C4-2B (cell line): ENCODE measurements around the gene SIRPD.

Experiments used
- H3K27ac ChIP-seq: fragments of 450-650 bp; 2 replicates; pipeline ENCODE4 v1.5.1; 2017
- CTCF ChIP-seq: fragments of 450-650 bp; conservative IDR thresholded peaks from 2 replicates; pipeline ENCODE4 v1.5.1; 2017; ENCODE audit warnings: mild to moderate bottlenecking
- ZFX ChIP-seq: fragments of 450-650 bp; IDR thresholded peaks from 2 replicates; pipeline ENCODE4 v1.6.1; 2017

Gene SIRPD

GRCh38 chr20:1563598-1563997, 6.1 kb upstream of the SIRPD start:
- no peak overlapping the region for H3K27ac ChIP-seq
- TF ChIP-seq ZFX (no peak), CTCF (no peak)

- H3K27ac ChIP-seq, result no peak overlapping the region
- no peak for TF ChIP-seq CTCF
Measured at GRCh38 chr20:1562622-1563021, 5.1 kb upstream of the SIRPD start.

GRCh38 chr20:1561350-1561749, 3.8 kb upstream of the SIRPD start:
- no peak overlapping the region for H3K27ac ChIP-seq
- TF ChIP-seq CTCF (no peak), ZFX (no peak)

- TF ChIP-seq CTCF, result no peak
- no peak for TF ChIP-seq ZFX
- no peak overlapping the region for H3K27ac ChIP-seq
Measured at GRCh38 chr20:1555952-1556351, 1.6 kb downstream of the SIRPD start.

GRCh38 chr20:1539816-1540419, 17.6 kb downstream of the SIRPD start:
- TF ChIP-seq ZFX (no peak), CTCF (no peak)
- no peak overlapping the region for H3K27ac ChIP-seq

GRCh38 chr20:1538655-1539054, 18.9 kb downstream of the SIRPD start:
- no peak overlapping the region for H3K27ac ChIP-seq
- TF ChIP-seq ZFX, result no peak
- TF ChIP-seq CTCF, result no peak

- TF ChIP-seq CTCF (no peak), ZFX (no peak)
- H3K27ac ChIP-seq, result no peak overlapping the region
Measured at GRCh38 chr20:1537731-1538058, 19.8 kb downstream of the SIRPD start.
